Left renal pelvis (tissue), 4 donors: ENCODE measurements around the gene QPCT. TPM values are rescaled to one million over a fixed set of nuclear protein-coding genes. Genes with fewer than 3 reads are reported as not detected.

Source experiments
- polyA plus RNA-seq, 4 donors: library from polyadenylated mRNA; unstranded; fragments of 120-200 nt; gene quantifications; one replicate each; pipeline ENCODE4 v1.2.1, GENCODE V29; 2013; ENCODE audit not compliant: insufficient read length in 4 of 4

Gene QPCT
- polyA plus RNA-seq, 4 donors = 7.5 to 18.9 (median 13.8) TPM

Other genes with a start within 250 kb of the QPCT start
- gene EIF2AK2, start 187.7 kb upstream of the QPCT start, polyA plus RNA-seq = 10 to 100 TPM; 33.1 to 40.7 (median 38.5) TPM
- not detected for gene SULT6B1, start 156.0 kb upstream of the QPCT start, polyA plus RNA-seq
- gene CEBPZOS, start 148.1 kb upstream of the QPCT start, polyA plus RNA-seq = 10 to 100 TPM; 46.3 to 60.3 (median 59.8) TPM
- gene CEBPZ, start 113.0 kb upstream of the QPCT start, polyA plus RNA-seq = 10 to 100 TPM; 49.3 to 88.1 (median 79.8) TPM
- gene NDUFAF7, start 113.0 kb upstream of the QPCT start, polyA plus RNA-seq = 10 to 100 TPM; 20.5 to 30.2 (median 28.6) TPM
- gene PRKD3, start 19.8 kb upstream of the QPCT start, polyA plus RNA-seq = 10 to 100 TPM; 52.2 to 70.5 (median 56.9) TPM